ENCODE measurements around the gene DHRS7. TPM values are rescaled to one million over a fixed set of nuclear protein-coding genes. Genes with fewer than 3 reads are reported as not detected.

Gene DHRS7
- total RNA-seq, 1 experiment from 2014 or later = 97.6 TPM

DNA sequence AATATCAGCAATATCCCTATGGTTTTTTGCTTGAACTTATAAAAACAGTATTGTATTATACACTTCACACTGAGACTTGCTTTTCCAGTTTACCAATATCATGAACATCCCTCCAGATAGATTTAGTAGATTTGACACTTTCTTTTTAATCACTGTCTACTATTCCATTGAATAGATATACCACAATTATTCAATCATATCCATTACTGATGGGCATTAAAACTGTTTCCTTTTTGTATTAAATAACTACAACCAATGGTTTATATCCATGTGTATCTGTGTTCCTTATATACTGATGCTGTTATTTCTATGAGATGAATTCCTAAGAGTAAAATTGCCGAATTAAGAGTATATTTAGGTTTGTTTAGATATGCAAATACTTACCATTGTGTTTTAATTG lies 13.0 kb upstream of the DHRS7 start:
- Histone ChIP-seq H3K4me1 (replicated peaks) (no peaks in the 10 kb centered on the region), H3K27ac (no peak overlapping the region), H3K36me3 (no peaks in the 10 kb centered on the region), H3K27me3 (replicated peaks) (no peaks in the 10 kb centered on the region), H3K9me3 (replicated peaks) (no peaks in the 10 kb centered on the region), H3K4me3 (no peak overlapping the region)
- DNase-seq (ENCODE audit: low read depth in 1 of 2, low spot score in 2 of 2) = no peak

DNA sequence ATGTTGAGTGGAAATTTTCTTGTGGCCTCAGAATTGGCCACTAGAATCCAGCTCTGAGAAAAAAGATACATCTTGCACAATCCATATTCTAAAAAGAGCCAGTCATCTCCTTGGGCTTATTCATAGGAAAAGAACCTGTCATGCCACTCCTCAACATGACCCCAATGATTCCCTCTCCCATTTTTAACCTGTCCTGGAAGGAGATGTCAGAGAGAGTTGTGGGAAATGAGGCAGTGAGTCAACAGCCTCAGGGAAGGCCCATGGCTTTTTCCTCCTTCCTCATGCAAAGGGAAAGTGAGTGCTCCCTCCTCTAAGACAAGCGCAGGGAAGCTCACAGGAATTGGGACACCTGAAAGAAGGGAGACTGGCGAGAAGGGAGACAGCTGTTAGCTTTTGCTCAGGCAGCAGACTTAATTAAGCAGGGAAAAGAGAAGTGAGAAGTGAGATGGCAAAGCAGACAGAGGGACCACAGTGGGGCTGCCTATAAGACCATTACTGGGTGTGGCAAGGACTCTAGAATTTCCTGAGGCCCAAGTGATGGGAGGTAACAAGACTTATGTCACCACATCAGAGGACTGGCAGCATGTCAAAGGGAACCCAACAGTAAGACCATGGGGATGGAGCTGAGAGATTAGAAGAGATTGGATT lies 10.2 kb upstream of the DHRS7 start:
- Histone ChIP-seq H3K9me3 (replicated peaks) (no peaks in the 10 kb centered on the region), H3K27ac (no peak overlapping the region), H3K4me1 (replicated peaks) (no peaks in the 10 kb centered on the region), H3K4me3 (no peak overlapping the region), H3K36me3 (no peaks in the 10 kb centered on the region), H3K27me3 (replicated peaks) (no peaks in the 10 kb centered on the region)
- DNase-seq (ENCODE audit: low read depth in 1 of 2, low spot score in 2 of 2) = no peak

DNA sequence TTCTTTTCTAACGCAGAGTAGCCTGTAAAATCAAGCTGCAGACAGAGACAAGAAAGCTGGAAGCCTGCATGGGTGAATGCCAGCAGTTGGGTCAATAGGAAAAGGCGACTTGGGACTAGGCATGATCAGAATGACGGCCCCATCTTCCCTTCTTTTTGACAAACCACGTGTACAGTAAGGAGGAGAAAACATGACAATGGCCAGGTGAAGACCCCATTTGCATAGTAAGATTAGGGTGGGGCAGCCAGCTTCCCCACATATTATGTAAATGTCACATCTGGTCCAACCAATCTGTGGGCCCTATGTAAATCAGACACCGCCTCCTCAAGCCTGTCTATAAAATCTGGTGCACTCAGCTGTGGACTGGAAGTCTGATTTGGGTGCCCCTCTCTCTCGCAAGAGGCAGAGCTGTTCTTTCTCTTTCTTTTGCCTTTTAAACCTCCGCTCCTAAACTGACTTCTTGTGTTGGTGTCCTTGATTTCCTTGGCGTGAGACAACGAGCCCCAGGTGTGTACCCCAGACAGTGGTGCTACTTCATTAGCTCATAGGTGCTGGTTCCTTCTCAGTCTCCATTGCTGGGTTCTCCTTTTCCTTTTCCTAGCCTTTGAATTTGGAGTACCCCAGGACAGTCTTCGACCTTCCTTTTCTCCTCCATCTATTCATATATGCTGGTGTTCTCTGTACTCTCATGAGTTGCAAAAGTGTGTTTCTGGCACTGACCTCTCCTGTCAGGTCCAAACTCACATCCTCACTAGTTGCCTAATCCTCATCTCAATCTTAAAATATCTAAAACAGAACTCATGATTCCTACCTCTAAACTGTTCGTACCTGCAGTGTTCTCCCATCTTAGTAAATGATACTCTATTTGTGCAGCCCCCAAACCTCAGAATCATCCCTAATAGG lies 9.4 kb upstream of the DHRS7 start:
- Histone ChIP-seq H3K9me3 (replicated peaks) (no peaks in the 10 kb centered on the region), H3K27ac (no peak overlapping the region), H3K4me1 (replicated peaks) (no peaks in the 10 kb centered on the region), H3K27me3 (replicated peaks) (no peaks in the 10 kb centered on the region), H3K36me3 (no peaks in the 10 kb centered on the region), H3K4me3 (no peak overlapping the region)
- DNase-seq (ENCODE audit: low read depth in 1 of 2, low spot score in 2 of 2) = no peak

DNA sequence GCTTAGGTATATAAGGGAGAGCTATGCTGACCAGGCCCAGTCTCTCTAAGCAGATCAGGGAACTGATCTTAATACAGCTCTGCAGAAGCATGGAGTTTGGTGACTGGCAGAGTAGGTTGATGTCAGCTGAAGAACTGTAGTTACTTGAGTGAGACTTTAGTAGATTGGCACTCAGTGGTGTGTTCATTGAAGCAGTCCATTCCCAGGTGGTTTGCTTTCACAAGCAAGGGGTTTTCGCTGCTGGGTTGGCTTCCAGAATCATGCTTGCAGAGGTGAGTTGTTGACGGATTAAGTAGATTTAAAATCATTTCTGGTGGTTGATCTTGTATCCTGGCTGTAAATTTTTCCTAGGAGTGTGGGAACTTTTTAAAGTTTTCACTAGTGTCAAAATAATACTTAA lies 6.5 kb upstream of the DHRS7 start:
- Histone ChIP-seq H3K4me1 (replicated peaks) (no peaks in the 10 kb centered on the region), H3K27ac (no peak overlapping the region), H3K36me3 (no peaks in the 10 kb centered on the region), H3K27me3 (replicated peaks) (no peaks in the 10 kb centered on the region), H3K9me3 (replicated peaks) (no peaks in the 10 kb centered on the region), H3K4me3 (no peak overlapping the region)
- DNase-seq (ENCODE audit: low read depth in 1 of 2, low spot score in 2 of 2) = no peak

DNA sequence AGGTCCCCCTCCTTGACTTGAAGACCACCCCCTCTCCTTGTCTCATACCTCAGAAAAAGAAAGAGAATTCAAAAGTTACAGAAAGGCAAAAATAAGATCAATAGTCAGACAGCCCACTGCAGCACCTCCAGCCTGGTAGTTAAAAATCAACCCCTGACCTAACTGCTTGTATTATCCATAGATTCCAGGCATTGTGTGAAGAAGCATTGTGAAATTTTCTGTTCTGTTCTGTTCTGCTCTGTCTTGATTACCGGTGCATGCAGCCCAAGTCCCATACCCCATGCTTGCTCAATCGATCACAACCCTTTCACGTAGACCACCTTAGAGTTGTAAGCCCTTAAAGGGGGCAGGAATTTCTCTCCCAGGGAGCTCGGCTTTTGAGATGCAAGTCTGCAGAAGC lies 5.8 kb upstream of the DHRS7 start:
- H3K4me3 ChIP-seq = no peak overlapping the region
- no peak for DNase-seq (ENCODE audit: low read depth in 1 of 2, low spot score in 2 of 2)
- H3K27me3 ChIP-seq (replicated peaks) = no peaks in the 10 kb centered on the region
- no peaks in the 10 kb centered on the region for H3K36me3 ChIP-seq
- H3K4me1 ChIP-seq (replicated peaks) = peaks cover 6% of the 10 kb centered on the region
- no peaks in the 10 kb centered on the region for H3K9me3 ChIP-seq (replicated peaks)
- H3K27ac ChIP-seq = no peak overlapping the region

DNA sequence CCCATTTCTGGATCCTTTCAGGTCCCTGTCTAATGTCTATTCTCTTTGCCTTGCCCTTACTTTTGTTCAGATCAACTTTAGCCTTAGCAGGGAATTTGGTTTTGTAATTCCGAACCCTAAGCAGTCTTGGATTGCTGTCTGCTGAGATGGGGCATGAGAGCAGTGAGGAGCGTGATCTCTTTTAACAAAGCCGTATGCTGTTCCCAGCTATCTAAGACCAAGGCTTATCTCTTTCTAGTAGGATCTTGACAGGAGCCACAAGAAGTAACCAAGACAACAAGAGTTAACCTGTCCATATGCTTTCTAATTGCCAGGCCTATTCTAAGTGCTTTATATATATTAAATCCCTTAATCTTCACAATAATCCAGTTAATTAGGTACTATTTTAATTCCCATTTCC lies 4.5 kb upstream of the DHRS7 start:
- Histone ChIP-seq H3K27me3 (replicated peaks) (no peaks in the 10 kb centered on the region), H3K36me3 (peaks cover 4% of the 10 kb centered on the region; the same call in 1 of the 2 replicates), H3K4me3 (no peak overlapping the region), H3K9me3 (replicated peaks) (no peaks in the 10 kb centered on the region), H3K27ac (no peak overlapping the region), H3K4me1 (replicated peaks) (peaks cover 11% of the 10 kb centered on the region)
- DNase-seq (ENCODE audit: low read depth in 1 of 2, low spot score in 2 of 2) = no peak

DNA sequence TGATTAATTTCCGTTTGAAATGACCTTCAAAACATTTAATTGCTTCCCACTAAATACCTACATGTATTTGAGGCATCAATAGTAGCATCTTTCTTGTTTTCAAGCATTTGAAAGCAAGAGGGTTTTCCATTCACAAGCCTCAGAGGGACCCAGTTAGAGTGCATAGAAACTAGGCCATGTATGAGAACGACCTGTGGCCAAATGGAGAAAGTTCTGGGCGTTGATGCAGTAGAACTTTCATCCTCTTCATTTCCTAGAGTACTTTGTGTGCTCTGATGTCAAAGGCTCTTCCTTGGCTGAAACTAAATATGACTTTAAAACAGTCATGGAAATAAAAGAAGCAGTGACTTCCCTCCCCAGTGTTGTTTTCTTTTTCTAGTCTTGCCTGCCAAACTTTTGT lies 944 bp upstream of the DHRS7 start:
- Histone ChIP-seq H3K9me3 (replicated peaks) (no peaks in the 10 kb centered on the region), H3K27ac (no peak overlapping the region), H3K27me3 (replicated peaks) (no peaks in the 10 kb centered on the region; the same call in 1 of the 2 replicates), H3K4me3 (no peak overlapping the region), H3K36me3 (peaks cover 17% of the 10 kb centered on the region), H3K4me1 (replicated peaks) (peaks cover 19% of the 10 kb centered on the region)
- no peak for DNase-seq (ENCODE audit: low read depth in 1 of 2, low spot score in 2 of 2)

DNA sequence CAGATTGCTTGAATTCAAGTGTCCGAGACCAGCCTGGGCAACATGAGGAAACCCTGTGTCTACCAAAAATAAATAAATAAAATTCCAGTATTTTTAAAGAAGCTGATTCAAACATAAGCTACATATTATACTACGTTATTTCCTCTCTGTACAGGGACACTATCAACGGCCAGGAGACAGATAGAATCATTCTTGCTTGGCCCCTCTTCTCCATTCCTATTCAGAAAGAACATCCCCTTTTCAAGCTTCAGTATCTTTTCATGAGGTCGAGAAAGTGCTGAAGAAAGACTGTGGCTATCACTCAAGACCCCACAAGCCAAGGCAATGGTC lies 314 bp upstream of the DHRS7 start:
- Histone ChIP-seq H3K4me3 (peak overlapping the region; percentile 82), H3K9me3 (replicated peaks) (no peaks in the 10 kb centered on the region), H3K27me3 (replicated peaks) (no peaks in the 10 kb centered on the region; the same call in 1 of the 2 replicates), H3K4me1 (replicated peaks) (peaks cover 19% of the 10 kb centered on the region), H3K36me3 (peaks cover 18% of the 10 kb centered on the region), H3K27ac (peak overlapping the region; percentile 21; the same call in 1 of the 2 replicates)
- DNase-seq (ENCODE audit: low read depth in 1 of 2, low spot score in 2 of 2) = no peak

DNA sequence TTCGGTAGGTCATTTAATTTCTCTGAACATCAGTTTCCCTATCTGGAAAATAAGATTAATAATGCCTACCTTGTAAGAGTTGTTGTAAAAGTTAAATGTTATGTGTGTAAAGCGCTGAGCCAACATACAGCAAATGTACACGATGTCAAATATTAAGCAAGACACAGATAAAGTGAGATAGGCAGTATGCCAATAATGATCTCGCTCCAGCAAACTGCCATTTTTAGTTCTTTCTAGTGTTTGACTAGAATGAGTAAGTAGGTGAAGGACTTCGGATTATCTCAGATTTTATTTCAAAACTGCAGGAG lies 840 bp downstream of the DHRS7 start:
- H3K27ac ChIP-seq = peak overlapping the region; percentile 69
- DNase-seq (ENCODE audit: low read depth in 1 of 2, low spot score in 2 of 2) = no peak

DNA sequence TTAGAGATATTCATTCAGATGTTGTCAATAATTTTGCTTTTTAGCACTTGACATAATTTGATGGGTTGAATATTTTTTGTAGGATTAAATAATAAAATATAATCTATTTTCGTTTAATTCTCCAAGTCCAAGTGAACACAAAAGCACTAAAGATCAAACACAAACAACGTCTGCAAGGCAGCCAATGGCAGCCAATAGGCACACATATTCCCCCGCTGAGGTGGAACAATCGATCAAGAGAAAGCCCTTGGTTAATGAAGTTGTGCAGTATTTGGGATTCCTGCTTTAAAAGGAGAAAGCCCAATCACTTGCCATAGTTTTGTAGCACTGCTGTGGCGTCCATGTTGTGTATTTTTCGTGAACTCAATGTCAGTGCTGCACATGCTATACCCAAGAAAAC lies 1.5 kb downstream of the DHRS7 start:
- Histone ChIP-seq H3K9me3 (replicated peaks) (no peaks in the 10 kb centered on the region), H3K4me3 (peak overlapping the region; percentile 82), H3K27ac (no peak overlapping the region), H3K4me1 (replicated peaks) (peaks cover 23% of the 10 kb centered on the region), H3K36me3 (peaks cover 18% of the 10 kb centered on the region), H3K27me3 (replicated peaks) (no peaks in the 10 kb centered on the region; the same call in 1 of the 2 replicates)
- DNase-seq (ENCODE audit: low read depth in 1 of 2, low spot score in 2 of 2) = no peak

More for the DNA sequence above, 840 bp downstream of the DHRS7 start:
- Histone ChIP-seq H3K9me3 (replicated peaks) (no peaks in the 10 kb centered on the region), H3K4me1 (replicated peaks) (peaks cover 22% of the 10 kb centered on the region), H3K36me3 (peaks cover 18% of the 10 kb centered on the region), H3K27me3 (replicated peaks) (no peaks in the 10 kb centered on the region; the same call in 1 of the 2 replicates), H3K4me3 (peak overlapping the region; percentile 82)

DNA sequence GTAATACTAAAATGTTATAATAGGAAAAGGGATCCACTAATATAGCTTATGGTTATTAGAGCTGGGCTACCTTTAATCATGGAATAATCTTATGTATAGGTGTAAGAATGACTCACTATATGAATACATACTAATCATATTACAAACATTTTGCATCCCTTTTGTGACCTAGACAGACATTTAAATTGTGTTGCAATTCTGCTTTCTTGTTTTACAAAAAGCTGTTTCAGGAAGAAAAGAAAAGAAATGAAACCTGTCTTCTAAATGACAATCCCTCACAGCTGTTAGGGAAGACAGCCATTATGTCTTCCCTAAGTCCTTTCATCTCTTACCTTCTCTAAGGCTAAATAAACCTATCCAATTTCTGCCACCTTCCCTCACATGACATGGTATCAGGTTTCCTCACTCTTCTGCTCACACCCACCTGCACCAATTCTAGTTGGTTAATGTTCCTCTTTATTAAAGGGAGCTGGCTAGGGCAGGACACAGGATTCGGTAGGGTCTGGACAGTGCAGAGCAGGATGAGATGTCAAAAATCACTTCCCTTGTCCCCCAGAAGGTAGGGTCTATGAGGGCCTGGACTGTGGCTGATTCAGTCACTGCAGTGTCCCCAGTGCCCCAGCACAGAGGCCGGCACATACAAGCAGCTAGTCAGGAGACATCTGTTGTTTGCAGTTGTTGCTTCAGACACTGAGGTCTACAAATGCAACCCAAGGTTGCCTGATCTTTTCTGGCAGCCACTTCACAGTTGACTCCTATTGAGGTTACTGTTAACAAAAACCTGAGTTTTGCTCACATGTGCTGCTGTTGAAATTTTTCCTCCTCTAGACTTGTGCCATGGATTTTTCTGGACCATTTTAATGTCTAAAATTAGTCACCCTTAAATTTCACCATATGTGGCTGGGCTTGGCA lies 3.7 kb downstream of the DHRS7 start:
- no peak for DNase-seq (ENCODE audit: low read depth in 1 of 2, low spot score in 2 of 2)
- Histone ChIP-seq H3K4me1 (replicated peaks) (peaks cover 22% of the 10 kb centered on the region), H3K27ac (no peak overlapping the region), H3K9me3 (replicated peaks) (no peaks in the 10 kb centered on the region), H3K36me3 (peaks cover 28% of the 10 kb centered on the region), H3K27me3 (replicated peaks) (no peaks in the 10 kb centered on the region; the same call in 1 of the 2 replicates), H3K4me3 (no peak overlapping the region)

DNA sequence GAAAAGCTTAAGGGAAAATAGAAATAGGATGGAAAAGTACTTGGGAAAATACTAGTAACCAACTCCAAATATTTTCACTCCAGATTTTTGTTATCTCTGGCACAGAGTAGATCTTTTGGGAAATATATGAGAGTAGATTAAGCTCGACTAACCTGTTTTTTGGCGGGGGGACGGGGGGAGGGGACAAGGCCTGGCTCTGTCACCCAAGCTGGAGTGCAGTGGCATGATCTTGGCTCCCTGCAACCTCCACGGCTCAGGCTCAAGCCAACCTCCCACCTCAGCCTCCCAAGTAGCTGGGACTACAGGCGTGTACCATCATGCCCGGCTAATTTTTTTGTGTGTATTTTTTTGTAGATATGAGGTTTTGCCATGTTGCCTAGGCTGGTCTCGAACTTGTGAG lies 4.8 kb downstream of the DHRS7 start:
- Histone ChIP-seq H3K4me1 (replicated peaks) (peaks cover 17% of the 10 kb centered on the region), H3K27ac (no peak overlapping the region), H3K36me3 (peaks cover 33% of the 10 kb centered on the region), H3K4me3 (no peak overlapping the region), H3K9me3 (replicated peaks) (no peaks in the 10 kb centered on the region), H3K27me3 (replicated peaks) (no peaks in the 10 kb centered on the region; the same call in 1 of the 2 replicates)
- DNase-seq (ENCODE audit: low read depth in 1 of 2, low spot score in 2 of 2) = no peak

DNA sequence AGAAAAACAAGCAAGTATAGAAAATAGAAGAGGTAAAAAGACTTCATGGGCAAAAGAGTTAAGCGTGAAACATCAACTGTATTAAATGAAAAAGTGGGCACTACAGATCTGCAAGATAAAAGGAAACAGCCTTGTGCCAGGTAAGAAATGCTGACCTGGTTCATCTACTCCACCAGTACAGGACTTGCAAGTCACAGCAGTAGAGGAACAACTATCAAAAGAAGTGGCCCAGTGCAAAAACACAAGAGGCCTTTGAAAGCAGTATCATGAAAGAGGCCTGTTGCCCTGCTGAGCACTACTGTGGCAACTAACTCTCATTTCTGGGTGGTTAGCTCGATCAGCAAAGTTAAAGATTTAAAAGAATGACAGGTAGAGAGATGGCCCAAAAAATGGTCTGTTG lies 10.5 kb downstream of the DHRS7 start:
- Histone ChIP-seq H3K9me3 (replicated peaks) (no peaks in the 10 kb centered on the region), H3K4me1 (replicated peaks) (peaks cover 57% of the 10 kb centered on the region), H3K4me3 (no peak overlapping the region), H3K27ac (peak overlapping the region; percentile 92), H3K27me3 (replicated peaks) (no peaks in the 10 kb centered on the region), H3K36me3 (peaks cover 50% of the 10 kb centered on the region)
- no peak for DNase-seq (ENCODE audit: low read depth in 1 of 2, low spot score in 2 of 2)
